HG03097 (cell line): ENCODE measurements around the gene LYPD1.

Source experiments
- ATAC-seq: cut with Tn5 transposase; IDR thresholded peaks from one replicate; pipeline ENCODE4 v1.9.1; 2021; ENCODE audit not compliant: unreplicated experiment, low FRiP score

LYPD1 gene

GRCh38 chr2:132599556-132599955 is 70.4 kb downstream of the LYPD1 start:
- no peak for ATAC-seq

GRCh38 chr2:132598536-132598935 is 71.5 kb downstream of the LYPD1 start:
- ATAC-seq = no peak

- ATAC-seq = no peak
These were observed 72.2 kb downstream of the LYPD1 start for GRCh38 chr2:132597831-132598230.

- no peak for ATAC-seq
These were observed 72.8 kb downstream of the LYPD1 start for GRCh38 chr2:132597166-132597565.

GRCh38 chr2:132595693-132596092 is 74.3 kb downstream of the LYPD1 start:
- ATAC-seq = no peak

- ATAC-seq = no peak
These were observed 74.8 kb downstream of the LYPD1 start for GRCh38 chr2:132595186-132595585.
